22Rv1 (cell line): Measurements from ENCODE around the gene COL12A1.

Source experiments
- ZFX ChIP-seq: fragments of 450-650 bp; IDR thresholded peaks from 2 replicates; pipeline ENCODE4 v1.6.1; 2017; ENCODE audit warnings: antibody characterized with exemption, borderline replicate concordance
- TF ChIP-seq, protein P1 (sequence below): fragments of 450-650 bp; IDR thresholded peaks from 2 replicates; pipeline ENCODE4 v1.5.1; 2017; ENCODE audit warnings: mild to moderate bottlenecking

DNA sequence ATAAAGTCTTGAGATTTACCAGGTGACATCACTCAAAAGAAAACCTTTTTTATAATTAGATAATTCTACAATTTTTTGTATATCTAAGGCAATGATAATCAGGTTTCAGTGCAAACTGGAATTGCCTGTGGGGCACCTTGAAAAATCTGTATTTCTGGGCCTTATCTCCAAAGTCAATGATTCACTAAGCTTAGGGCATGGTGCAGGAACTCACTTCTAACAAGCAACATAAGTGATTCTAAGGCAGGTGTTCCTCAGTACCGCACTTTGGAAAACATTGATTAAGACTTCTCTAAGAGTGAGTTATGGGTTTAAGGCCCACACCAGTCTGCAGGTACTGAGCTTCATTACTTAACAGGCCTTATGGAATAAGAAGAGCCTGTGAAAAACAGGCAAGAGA, 115.3 kb downstream of the COL12A1 start:
- TF ChIP-seq, protein P1, sequence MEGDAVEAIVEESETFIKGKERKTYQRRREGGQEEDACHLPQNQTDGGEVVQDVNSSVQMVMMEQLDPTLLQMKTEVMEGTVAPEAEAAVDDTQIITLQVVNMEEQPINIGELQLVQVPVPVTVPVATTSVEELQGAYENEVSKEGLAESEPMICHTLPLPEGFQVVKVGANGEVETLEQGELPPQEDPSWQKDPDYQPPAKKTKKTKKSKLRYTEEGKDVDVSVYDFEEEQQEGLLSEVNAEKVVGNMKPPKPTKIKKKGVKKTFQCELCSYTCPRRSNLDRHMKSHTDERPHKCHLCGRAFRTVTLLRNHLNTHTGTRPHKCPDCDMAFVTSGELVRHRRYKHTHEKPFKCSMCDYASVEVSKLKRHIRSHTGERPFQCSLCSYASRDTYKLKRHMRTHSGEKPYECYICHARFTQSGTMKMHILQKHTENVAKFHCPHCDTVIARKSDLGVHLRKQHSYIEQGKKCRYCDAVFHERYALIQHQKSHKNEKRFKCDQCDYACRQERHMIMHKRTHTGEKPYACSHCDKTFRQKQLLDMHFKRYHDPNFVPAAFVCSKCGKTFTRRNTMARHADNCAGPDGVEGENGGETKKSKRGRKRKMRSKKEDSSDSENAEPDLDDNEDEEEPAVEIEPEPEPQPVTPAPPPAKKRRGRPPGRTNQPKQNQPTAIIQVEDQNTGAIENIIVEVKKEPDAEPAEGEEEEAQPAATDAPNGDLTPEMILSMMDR, result no peak
- TF ChIP-seq ZFX, result no peak
